HG03520 (cell line): Measurements from ENCODE around the gene URB2.

ENCODE experiments used
- ATAC-seq: cut with Tn5 transposase; IDR thresholded peaks from one replicate; pipeline ENCODE4 v1.9.1; 2021; ENCODE audit warnings: mild to moderate bottlenecking, moderate library complexity; ENCODE audit not compliant: unreplicated experiment

The URB2 gene

DNA sequence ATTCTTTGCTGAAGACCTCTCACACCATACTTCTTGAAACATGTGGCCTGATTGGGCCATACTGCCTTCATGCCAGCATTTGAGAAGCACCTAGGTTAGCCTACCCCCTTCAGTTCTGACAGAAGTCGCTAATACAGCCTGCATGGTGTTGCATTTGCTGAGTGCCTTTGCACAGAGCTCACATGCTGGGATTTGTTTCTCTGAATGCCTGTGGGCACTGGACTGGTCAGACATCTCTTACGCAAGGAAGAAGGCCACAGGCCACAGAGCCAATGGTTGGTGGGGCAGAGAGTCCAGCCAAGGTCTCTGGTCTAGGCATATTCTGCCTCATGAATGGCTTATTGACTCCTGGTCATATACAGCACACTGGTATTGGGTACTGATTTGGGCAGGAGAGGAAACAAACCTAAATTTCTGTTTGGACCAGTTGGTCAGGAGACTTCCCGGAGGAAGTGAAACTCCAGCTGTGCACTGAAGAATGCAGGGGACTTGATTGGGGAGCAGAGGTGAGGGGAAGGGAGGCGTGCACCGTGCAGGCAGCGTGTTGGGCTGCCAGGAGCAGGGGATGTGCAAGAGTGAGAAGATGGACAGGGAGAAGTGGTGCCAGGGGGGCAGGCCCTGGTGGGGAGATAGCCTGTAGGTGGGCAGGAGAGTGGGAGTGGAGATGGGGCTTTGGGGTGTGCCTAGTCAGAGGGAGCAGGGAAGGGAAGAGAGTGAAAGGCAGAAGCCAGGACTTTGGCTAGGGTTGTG, 18.1 kb downstream of the URB2 start:
- no peak for ATAC-seq

DNA sequence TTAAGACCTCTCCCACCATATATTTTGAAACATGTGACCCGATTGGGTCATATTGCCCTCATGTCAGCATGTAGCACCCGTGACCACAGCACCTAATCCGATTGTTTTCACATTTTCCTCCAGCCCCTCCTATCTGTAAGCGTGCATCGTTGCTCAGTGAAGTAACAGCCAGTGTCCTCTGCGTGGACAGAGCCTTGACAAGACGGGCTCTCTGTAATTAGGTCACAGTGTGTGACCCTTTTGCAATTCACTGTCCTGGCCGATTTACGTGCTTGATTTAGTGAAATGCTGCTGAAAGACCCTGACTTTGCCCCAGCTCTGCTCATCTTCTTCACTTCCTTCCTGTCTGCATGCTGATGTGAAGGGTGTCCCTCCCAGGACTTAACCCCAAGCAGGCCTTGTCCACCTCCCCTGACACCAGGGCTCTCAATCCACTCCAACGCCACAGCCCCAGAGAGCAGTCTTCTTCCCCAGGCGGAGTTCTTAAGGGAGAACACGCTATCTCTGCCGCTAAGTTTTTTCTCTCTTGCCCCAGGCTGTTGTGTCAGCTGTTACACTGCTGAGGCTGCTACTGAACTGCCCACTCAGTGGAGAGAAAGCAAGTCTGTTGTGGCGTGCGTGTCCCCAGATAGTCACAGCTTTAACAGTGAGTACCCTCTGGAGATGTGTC, 19.4 kb downstream of the URB2 start:
- no peak for ATAC-seq

DNA sequence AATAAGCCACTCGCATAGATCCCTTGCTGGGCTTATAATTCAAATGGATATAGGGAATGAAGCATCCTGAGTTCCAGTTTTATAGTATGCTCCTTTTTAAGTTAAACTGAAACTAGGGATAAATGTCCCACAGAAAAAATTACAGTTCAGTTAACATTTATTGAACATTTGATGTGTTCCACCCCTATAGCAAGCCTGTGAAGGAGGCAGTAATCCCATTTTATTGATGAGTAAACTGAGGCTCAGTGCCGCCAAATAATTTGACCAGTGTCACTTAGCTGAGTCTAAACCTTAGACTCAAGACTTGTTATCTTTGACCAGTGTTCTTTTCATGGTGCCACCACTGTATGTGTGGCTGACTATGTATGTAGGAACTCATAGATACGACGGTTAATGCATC, 22.4 kb downstream of the URB2 start:
- ATAC-seq, result no peak

DNA sequence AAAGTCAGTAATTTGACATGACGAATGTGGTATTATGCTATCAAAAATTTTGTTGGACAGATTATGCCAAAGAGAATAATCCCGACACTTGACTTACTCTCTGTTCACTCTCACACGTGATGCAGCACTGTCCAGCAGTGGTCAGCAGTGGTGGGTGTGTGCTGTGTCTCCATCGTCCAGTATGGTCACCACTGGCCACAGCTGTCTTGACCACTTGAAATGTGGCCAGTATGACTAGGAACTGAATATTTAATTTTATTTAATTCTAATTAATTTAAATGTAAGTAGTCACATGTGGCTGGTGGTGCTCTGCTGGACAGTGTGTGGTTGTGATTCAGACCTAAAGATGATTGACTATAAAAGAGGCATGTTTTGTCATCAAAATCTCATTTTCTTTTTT, 24.0 kb downstream of the URB2 start:
- ATAC-seq, result no peak

DNA sequence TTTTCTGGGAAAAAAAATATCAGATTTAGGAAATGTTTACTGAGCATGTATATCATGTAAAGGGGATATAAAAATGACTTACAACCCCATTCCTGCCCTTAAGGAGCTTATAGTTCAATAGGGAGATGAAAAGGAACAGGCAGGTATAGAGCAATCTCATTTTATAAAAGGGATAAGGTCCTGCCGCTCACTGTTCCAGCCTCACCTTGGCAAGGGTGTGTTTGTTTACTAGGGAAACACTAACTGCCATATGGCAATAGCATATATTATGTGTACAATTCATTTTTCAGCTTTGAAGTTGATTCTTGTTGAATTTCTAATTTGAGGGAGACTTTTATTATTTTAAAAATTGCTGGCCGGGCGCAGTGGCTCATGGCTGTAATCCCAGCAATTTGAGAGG, 25.5 kb downstream of the URB2 start:
- no peak for ATAC-seq

DNA sequence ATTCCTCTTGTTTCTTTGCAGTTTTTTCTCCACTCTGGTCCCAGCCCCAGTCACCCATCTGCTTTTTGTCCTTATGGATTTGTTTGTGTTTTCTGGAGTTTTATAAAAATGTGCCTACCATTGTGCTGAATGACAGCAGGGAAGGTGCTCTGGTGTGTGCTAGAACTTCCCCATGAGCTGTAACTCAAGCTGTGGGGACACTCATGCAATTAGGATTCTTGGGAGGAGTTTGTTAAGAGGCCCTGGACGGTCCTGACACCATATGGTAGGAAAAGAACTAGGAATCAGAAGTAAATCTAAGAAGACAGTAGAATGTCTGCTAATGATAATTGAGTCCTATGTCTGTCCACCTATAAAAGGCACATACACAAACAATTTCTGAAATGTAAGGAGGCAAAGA, 27.4 kb downstream of the URB2 start:
- no peak for ATAC-seq

DNA sequence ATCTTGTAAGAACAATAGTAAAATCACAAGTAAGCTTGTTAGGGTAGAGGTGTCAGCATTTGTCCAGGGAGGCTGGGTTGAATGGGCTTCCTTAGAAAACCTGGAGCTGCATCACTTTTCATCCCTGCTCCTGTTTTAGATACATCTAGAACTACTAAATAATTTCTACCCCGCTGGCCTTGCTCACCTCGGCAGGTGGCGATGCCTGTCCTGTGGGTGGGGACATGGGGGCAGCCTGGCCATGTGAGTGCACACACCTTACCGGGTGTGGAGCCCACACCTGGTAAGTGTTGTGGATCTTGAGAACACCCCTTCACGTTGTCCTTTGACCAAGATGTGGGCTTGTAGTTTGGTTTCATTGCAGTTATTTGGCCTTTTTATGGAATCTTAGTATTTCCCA, 29.7 kb downstream of the URB2 start:
- no peak for ATAC-seq

DNA sequence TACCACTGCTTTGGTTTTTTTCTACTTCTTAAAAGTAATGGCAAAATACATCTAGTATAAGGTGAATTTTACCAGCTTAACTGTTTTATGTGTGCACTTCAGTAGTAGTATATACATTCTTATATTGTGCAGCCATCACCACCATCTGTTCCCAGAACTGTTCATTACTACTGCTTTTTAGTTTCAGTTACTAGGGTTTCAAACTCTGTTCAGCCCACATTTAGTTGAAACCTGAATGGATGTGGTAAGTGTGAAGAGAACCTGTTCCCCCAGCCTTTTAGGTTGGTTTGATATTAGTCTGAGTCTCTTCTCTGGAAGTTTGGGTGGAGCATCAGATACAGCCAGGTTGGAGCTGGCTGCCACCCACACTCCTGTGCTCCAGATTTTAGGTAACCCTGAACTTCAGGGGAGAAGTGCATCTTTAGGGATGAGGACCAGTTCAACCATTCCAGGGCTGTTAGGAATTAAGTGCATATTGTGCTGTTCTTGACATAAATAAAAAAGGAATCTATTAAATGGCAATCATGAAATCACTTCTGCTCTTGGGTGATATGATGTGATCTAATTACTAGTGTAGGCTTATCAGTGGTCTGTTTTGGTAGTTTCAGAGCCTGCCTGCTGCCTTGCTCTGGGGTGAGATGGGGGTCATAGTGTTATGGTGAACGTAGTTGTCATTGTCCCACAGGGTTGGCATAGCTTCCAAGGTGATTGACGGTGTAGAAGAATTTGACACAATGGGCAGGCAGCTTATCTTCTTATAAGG, 32.1 kb downstream of the URB2 start:
- ATAC-seq, result no peak

DNA sequence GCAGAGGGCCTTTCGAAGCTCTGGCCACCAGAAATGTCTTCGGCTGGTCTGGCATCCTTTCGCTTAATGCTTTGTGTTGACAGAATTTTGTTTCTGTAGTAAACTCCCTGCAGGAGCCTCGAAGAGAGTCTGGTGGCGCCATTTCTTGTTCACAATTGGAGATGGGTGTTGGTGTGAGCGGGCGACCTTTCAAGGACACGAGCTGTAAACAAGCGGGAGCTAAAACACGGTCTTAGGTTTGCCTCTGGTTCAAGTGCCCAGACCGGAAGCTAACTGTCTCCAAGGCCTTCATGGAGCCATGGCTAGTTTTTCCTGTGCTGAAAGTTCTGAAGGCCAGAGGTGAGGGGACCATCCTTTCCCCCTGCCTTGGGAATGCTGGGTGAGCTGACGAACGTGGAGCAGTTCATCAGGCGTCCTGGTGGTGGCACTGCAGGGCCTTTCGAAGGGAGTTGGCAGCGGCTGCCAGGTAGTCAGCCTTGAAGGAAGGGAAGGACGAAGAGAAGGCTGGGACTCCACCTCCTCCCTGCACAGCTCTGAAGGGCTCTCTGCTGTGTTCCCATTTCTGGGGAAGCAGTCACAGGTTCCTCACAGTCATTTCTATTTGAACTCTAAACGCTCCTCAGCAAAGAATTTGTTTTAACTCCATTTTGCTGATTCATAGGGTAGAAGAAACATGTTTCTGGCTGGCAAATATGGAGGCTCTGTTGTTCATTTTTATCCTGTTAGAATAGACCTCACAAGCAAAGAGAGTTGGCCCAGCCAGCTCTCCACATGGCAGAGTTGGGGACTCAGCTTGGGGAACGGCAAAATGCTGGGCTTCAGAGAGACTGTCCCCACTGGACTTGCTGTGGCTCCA, 35.2 kb downstream of the URB2 start:
- ATAC-seq, result peak; percentile 65

DNA sequence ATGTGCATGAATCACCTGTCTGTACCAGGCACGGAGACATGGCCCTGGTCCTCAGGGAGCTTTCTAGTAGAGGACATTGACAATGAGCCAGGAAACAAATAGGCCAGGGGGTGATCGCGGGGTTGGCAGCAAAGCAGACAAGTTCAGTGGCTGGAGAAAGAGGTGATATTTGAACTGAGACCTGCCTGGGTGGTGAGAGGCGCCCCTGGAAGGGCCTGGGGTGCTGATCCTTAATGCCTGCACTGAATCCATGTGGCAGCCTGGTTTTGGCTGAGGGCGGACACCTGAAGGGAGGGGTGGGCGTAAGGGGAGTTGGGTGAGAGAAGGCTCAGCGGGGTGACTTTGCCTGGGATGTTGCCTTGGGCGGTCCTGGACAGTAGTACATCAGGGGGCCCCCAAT, 35.9 kb downstream of the URB2 start:
- ATAC-seq, result no peak

DNA sequence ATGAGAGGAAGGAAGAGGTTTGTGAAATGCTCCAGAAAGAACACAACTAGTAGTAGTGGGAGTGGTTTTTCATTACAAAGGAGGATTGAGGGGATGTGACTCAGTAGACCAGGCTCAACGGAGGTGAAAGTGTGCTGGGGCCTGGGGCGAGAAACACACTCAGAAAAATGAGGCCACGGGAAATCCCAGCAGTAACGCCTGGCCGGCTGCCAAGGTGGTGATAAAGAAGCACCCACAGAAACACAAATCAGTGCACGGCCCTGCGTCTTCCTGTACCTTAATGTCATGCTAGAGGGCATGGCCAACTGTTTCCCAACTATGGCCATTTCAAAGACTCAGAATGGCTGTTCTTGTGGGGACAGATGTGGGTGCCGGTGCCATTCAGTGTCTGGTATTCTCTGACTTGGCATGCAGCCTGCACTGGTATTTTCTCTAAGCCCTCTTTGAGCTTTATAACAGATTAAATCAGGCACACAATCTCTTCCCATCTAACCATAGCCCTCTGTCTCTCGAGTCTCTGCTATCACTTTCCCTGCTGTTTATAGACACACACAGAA, 38.2 kb downstream of the URB2 start:
- no peak for ATAC-seq

DNA sequence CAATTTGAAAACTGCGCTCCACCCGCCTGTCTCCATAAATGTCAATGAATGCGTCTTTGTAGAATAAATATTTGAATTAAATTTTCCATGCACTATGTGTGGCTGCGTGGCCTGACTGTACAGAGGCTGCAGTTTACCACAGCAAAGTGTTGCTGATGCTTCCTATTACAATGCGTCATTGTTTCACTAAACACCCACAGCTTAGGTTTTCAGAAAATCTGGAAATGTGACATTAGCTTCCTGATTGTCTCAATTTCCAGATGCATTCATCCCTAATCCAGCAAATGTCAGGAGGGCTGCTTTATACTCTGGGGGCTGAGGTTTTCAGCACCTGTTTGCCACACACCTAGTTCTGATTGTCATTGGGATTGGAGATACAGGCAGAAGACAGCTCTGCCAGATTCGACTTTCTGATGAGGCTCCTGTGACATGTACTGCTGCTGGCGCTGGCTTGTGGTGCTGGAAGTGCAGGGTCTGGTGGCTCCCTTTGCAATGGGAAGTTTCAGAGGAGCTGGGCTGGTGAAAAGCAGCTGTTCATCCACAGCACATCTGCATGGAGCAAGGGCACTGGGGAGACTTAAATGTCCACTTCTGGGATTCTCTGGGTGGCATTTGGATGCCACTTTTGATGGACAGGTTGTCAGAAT, 40.0 kb downstream of the URB2 start:
- ATAC-seq, result no peak

DNA sequence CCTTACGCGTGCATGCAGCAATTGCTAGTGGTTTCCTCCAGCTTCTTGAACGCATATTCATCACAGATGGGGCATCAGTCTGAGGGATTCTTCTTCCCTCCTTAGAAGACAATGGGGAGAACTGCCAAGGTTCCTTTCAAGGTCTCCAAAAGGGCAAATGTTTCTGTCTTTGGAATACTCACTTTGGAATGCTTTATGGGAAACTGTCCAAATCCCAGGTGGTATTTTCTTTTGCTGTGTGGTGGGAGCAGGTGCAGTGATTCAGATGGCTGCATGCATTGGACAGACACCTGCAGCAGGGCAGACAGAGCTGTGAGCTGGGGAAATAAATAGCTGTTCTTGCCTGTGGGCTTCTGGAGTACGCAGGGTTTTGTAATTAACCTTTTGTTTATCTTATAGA, 40.5 kb downstream of the URB2 start:
- no peak for ATAC-seq

DNA sequence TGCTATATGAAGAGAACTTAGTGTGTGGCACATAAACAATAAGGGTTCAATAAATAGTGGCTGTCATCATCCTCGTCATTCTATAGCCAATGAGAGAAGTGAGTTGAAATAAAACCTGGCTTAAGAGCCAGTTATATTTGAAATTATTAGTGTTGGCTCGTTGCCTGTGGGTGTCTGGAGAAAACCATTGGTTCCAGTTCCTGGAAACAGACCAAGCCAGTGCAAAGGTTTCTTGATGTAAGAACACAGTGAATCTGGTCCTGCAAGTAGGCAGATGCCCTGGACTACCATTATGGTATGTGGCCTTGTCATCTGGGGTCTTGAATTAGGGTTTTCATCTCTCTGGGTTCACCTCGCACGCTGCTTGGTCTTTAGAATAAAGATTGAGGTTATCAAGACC, 43.3 kb downstream of the URB2 start:
- no peak for ATAC-seq

DNA sequence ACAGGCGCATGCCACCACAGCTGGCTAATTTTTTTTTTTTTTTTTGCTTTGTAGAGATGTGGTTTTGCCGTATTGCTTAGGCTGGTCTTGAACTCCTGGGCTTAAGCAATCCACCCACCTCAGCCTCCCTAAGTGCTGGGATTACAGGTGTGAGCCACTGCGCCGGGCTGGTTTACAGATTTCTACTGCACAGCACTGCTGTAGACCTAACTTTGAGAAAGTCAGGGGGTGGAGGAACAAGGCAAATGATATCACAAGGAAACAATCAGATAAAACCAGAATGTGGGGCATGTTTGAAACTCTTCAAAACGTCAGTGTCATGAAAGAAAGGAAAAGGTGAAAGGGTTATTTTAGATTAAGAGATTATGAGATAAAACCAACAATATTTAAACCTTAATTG, 45.3 kb downstream of the URB2 start:
- no peak for ATAC-seq

DNA sequence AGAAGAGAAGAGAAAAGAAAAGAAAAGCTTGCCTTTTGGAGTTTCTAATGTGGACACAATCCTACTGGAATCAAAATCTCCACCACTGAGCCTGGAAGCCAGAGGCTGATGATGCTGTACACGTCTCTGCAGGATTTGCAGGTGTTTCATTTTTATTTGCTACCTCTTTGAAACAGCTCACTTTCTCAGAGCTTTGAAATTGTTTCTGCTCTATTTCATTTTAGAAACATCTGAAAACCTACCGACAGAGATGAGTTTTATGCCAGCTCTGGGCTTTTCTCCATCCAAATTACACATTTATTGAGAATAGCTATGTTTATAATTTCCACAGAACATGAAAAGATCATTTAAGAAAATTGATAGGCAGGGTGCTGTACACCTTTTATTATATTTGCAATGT, 46.2 kb downstream of the URB2 start:
- no peak for ATAC-seq

DNA sequence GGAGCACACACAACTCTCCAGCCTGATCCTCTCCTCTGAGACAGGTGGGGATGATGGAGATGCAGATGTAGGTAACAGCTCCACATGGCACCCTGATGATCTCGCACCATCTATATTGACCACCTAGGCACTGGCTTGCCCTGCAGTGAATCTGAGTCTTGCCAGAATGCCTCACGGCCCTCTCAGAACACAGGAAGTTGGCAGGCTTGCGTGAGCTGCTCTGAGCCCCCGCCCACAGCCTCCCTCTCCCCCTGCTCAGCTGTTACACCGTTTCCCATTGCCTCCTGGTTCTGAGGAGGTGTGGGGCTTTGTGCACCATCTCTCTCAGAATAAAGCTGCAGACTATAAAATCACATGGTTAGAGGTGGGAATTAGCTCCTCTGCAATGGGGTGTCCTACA, 48.0 kb downstream of the URB2 start:
- no peak for ATAC-seq

DNA sequence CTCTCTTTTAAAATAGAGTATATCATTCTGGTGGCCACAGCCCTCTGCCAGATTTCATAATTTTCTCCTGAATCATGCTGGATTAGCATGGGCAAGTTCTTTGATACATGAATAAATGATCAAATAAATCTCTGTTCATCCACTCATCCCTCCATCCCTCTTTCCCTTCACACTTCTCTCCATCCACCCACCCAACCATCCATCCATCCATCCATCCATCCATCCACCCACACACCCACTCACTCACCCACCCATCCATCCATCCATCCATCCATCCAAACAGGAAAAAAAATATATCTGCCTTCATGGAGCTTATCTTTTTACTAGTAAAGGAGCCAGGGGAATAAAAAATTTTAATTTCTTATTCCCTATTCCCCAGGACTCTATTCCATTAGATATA, 49.3 kb downstream of the URB2 start:
- no peak for ATAC-seq

DNA sequence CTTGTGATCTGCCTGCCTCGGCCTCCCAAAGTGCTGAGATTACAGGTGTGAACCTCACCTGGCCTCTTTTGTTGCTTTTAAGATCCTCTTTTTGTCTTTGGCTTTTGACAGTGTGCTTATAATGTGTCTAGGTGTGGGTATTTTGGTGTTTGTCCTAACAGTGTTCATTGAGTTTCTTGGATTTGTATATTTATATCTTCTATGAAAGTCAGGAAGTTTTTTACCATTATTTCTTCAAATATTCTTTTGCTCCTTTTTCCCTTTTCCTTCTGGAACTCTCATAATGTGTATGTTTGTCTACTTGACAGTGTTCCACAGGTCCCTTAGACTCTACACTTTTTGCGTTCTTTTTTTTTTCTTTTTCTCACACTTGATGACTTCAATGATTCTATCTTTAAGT, 59.1 kb downstream of the URB2 start:
- ATAC-seq, result no peak

DNA sequence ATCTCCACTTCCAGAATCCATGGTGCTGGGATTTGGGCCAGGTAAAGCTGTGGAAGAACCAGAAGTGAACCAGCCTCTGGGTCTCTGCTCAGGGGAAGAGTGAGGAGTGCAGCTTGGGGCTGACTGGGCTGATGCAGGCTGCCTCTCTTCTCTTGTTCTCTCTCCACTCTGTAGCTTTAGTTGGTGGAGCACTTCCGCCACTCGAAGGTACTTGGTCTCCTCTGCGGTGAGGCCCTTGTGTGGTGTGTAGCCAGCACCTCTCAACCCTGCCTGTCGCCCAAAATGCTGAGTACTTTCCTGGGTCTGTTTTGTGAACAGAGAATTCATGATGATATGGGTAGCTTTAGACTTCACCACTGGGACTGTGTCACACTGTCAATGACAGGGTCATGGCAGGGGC, 63.2 kb downstream of the URB2 start:
- ATAC-seq, result no peak
